Esophagus muscularis mucosa (tissue), 4 donors: ENCODE data around the gene ADSS1. TPM values are rescaled to one million over a fixed set of nuclear protein-coding genes. Genes with fewer than 3 reads are reported as not detected.
A peak's percentile ranks its signal among the peaks of the same experiment; 100 is the strongest.

Experiments
- DNase-seq: peaks from one replicate; pipeline ENCODE4 v3.0.0-alpha.2; 2017; ENCODE audit errors: extremely low spot score
- H3K27ac ChIP-seq, 4 donors: fragments of 200-600 bp; sonication (generic); replicated peaks in 1 of 4; 1 replicate in 3 of 4; 2 replicates in 1 of 4; pipeline ENCODE4 v1.5.1; 2016 to 2019; ENCODE audit warnings: mild to moderate bottlenecking in 1 of 4
- H3K27me3 ChIP-seq, 4 donors: fragments of 200-600 bp; sonication (generic); one replicate each; pipeline versions ENCODE4 v1.5.1 to v1.6.0; 2016 to 2019
- H3K36me3 ChIP-seq, 4 donors: fragments of 200-600 bp; sonication (generic); one replicate each; pipeline ENCODE4 v1.5.1; 2016 to 2019
- H3K4me1 ChIP-seq, 4 donors: fragments of 200-600 bp; sonication (generic); one replicate each; pipeline ENCODE4 v1.5.1; 2016 to 2019
- H3K4me3 ChIP-seq, 4 donors: fragments of 200-600 bp; sonication (generic); 1 replicate in 2 of 4; 2 replicates in 2 of 4; pipeline ENCODE4 v1.5.1; 2016 to 2019; ENCODE audit warnings: mild to moderate bottlenecking in 4 of 4, moderate library complexity in 1 of 4
- H3K9me3 ChIP-seq, 4 donors: fragments of 200-600 bp; sonication (generic); 1 replicate in 3 of 4; 2 replicates in 1 of 4; pipeline ENCODE4 v1.5.1; 2016 to 2019
- CTCF ChIP-seq, 3 experiments: fragments of 200-600 bp in 2 of 3; fragments of 450-650 bp in 1 of 3; sonication (generic) in 2 of 3; IDR thresholded peaks; one replicate each; pipeline ENCODE4 v1.5.1; 2017 to 2019; ENCODE audit warnings: antibody characterized with exemption in 3 of 3, mild to moderate bottlenecking in 2 of 3, moderate library complexity in 1 of 3
- EP300 ChIP-seq: sonication (generic); formaldehyde crosslinking; IDR thresholded peaks from one replicate; pipeline ENCODE4 v1.6.1; 2017; ENCODE audit warnings: antibody characterized with exemption
- POLR2A ChIP-seq: fragments of 450-650 bp; IDR thresholded peaks from one replicate; pipeline ENCODE4 v1.6.1; 2017; ENCODE audit warnings: antibody characterized with exemption, moderate library complexity, mild to moderate bottlenecking, low read depth
- POLR2AphosphoS5 ChIP-seq, 2 donors: sonication (generic); formaldehyde crosslinking; IDR thresholded peaks; one replicate each; pipeline ENCODE4 v1.6.1; 2017; ENCODE audit warnings: antibody characterized with exemption in 2 of 2
- WGBS: methylation state at CpG from one replicate; pipeline ENCODE4 v1.1.5; 2018; 5-methylcytosine and 5-hydroxymethylcytosine counted together
- intact Hi-C: fragments of 100-400 bp; cut with DNase I; formaldehyde crosslinking; loops from one replicate; pipeline ENCODE4 v1.15.1; 2023
- total RNA-seq, 4 donors: library from RNA; depleted of rRNA; stranded (reverse); fragments of >200 nt; gene quantifications; one replicate each; pipeline versions ENCODE4 v1.1.0 to v1.2.1, GENCODE V29; 2016

The ADSS1 gene
- total RNA-seq, 4 donors from 2014 or later, result 4.3 to 7.9 (median 5.7) TPM

GRCh38 chr14:104781271-104782077 lies 57.4 kb downstream of the ADSS1 start:
- WGBS, result 87% methylated on average over 16 of the region's 20 CpGs
- intact Hi-C loops, result no loop called here
- Histone ChIP-seq H3K36me3 (peaks cover 0 to 80% (median 58%) of the 10 kb centered on the region in 4 donors), H3K4me3 (no peak overlapping the region), H3K4me1 (peaks cover under 1 to 64% (median 53%) of the 10 kb centered on the region in 4 donors), H3K9me3 (no peaks in the 10 kb centered on the region), H3K27me3 (no peaks in the 10 kb centered on the region), H3K27ac (peak overlapping the region in 1 of 4 donors; percentile 26)
- DNase-seq, result no peak
- TF ChIP-seq POLR2AphosphoS5 (IDR thresholded peaks at IDR 0.05), result no peak
- no peak for TF ChIP-seq POLR2A

DNA sequence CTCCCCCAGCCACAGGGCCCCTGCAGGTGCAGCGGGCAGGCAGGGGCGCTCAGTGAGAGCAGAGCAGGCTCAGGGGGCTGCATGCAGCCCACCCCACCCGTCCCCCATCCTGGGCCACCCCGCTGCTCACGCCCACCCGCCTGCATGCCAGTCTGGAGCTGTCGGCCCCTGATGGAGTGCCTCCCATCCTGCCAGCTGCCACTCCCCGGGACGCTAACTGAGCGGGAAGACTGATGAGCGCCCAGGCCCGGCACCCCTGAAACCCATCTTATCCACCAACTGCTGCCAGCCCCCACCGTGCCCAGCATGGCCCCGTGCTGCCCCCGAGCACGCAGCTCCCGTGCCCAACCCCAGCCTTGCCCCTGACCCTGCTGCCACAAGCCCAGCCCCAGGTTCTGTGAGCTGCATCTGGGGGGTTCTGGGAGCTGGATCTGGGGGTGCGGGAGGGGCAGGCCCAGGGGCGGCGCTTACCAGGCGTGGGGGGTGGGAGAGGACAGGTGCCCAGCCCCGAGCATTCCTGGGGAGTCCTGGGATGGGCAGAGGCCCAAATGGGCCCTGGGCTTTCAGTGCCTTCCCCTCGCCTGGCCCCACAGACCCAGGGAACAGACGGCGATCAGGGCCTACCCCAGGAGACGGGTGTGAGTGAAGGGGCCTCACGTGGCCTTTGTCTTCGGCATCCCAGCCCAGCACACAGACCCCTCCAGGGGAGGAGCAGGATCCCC lies 58.2 kb downstream of the ADSS1 start:
- DNase-seq, result no peak

GRCh38 chr14:104782808-104783139 lies 58.7 kb downstream of the ADSS1 start:
- peaks cover 12 to 77% (median 66%) of the 10 kb centered on the region in 4 donors for H3K4me1 ChIP-seq
- intact Hi-C loops, result no loop called here

More for the DNA sequence above, 58.2 kb downstream of the ADSS1 start:
- no peaks in the 10 kb centered on the region for H3K9me3 ChIP-seq
- H3K4me1 ChIP-seq, result peaks cover 8 to 71% (median 61%) of the 10 kb centered on the region in 4 donors
- no peaks in the 10 kb centered on the region for H3K27me3 ChIP-seq
- intact Hi-C loops, result no loop called here
- no peak overlapping the region for H3K27ac ChIP-seq
- H3K36me3 ChIP-seq, result peaks cover 0 to 79% (median 57%) of the 10 kb centered on the region in 4 donors
- no peak overlapping the region for H3K4me3 ChIP-seq
- WGBS, result 94% methylated on average over 13 of the region's 28 CpGs
- TF ChIP-seq CTCF (IDR thresholded peaks at IDR 0.05), result no peak
- no peak for TF ChIP-seq EP300

GRCh38 chr14:104783484-104784217 lies 59.6 kb downstream of the ADSS1 start:
- WGBS, result 80% methylated on average over 5 of the region's 16 CpGs
- Histone ChIP-seq H3K27ac (peak overlapping the region in 3 of 4 donors; percentile 6 to 52 (median 10)), H3K36me3 (peaks cover 0 to 80% (median 58%) of the 10 kb centered on the region in 4 donors), H3K4me1 (peaks cover 12 to 85% (median 75%) of the 10 kb centered on the region in 4 donors), H3K27me3 (no peaks in the 10 kb centered on the region), H3K4me3 (no peak overlapping the region), H3K9me3 (no peaks in the 10 kb centered on the region)
- TF ChIP-seq CTCF (IDR thresholded peaks at IDR 0.05) (no peak), POLR2A (no peak), EP300 (no peak), POLR2AphosphoS5 (IDR thresholded peaks at IDR 0.05) (no peak)
- DNase-seq, result no peak
- intact Hi-C loops, result no loop called here

More at GRCh38 chr14:104782808-104783139, 58.7 kb downstream of the ADSS1 start:
- Histone ChIP-seq H3K27ac (no peak overlapping the region), H3K36me3 (peaks cover 0 to 80% (median 57%) of the 10 kb centered on the region in 4 donors), H3K27me3 (no peaks in the 10 kb centered on the region), H3K9me3 (no peaks in the 10 kb centered on the region), H3K4me3 (no peak overlapping the region)
- TF ChIP-seq CTCF (IDR thresholded peaks at IDR 0.05), result no peak
- no peak for DNase-seq
- 64% methylated on average over 9 of the region's 13 CpGs for whole genome bisulfite sequencing

DNA sequence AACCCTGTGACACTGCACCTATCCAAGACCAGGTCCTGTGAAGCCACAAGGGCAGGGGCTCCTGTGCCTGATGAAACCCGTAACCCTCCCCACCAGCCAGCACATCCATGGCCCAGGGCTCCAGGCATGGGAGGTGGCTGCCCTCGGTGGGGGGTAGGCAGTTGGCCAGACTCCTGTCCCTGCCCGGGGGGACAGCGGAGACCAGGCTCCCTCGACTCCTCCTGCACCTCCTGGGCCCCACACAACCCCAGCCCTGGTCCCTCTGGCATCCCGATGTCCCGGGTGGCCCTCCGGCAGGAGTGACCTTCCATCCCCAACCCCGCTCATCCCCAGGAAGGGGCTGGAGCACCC lies 60.2 kb downstream of the ADSS1 start:
- intact Hi-C loops, result no loop called here
- peaks cover 0 to 80% (median 58%) of the 10 kb centered on the region in 4 donors for H3K36me3 ChIP-seq
- H3K27ac ChIP-seq, result peak overlapping the region in 3 of 4 donors; percentile 6 to 52 (median 37)
- H3K9me3 ChIP-seq, result no peaks in the 10 kb centered on the region
- WGBS, result 100% methylated on average over 1 of the region's 9 CpGs
- DNase-seq, result no peak
- no peak overlapping the region for H3K4me3 ChIP-seq
- peaks cover 12 to 91% (median 80%) of the 10 kb centered on the region in 4 donors for H3K4me1 ChIP-seq
- H3K27me3 ChIP-seq, result no peaks in the 10 kb centered on the region
- TF ChIP-seq POLR2AphosphoS5 (IDR thresholded peaks at IDR 0.05) (no peak), CTCF (IDR thresholded peaks at IDR 0.05) (no peak), EP300 (no peak), POLR2A (no peak)
